ENCODE data around the gene IL3. TPM values are rescaled to one million over a fixed set of nuclear protein-coding genes. Genes with fewer than 3 reads are reported as not detected.
A peak's percentile ranks its signal among the peaks of the same experiment; 100 is the strongest.

The IL3 gene, protein sequence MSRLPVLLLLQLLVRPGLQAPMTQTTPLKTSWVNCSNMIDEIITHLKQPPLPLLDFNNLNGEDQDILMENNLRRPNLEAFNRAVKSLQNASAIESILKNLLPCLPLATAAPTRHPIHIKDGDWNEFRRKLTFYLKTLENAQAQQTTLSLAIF
- not detected for total RNA-seq
- polyA plus RNA-seq, result not detected
- long read RNA-seq, donor 1, result 0 reads
- long read RNA-seq, donor 2, result 0 reads
- long read RNA-seq, donor 3, result 0 reads
- long read RNA-seq, donor 4, result 0 reads
- long read RNA-seq, donor 5, result 0 reads
- long read RNA-seq, donor 6, result 0 reads
- long read RNA-seq, donor 7, result 0 reads
- long read RNA-seq, donor 8, result 0 reads
- long read RNA-seq, donor 9, result 0 reads
- long read RNA-seq, donor 10, result 0 reads

DNA sequence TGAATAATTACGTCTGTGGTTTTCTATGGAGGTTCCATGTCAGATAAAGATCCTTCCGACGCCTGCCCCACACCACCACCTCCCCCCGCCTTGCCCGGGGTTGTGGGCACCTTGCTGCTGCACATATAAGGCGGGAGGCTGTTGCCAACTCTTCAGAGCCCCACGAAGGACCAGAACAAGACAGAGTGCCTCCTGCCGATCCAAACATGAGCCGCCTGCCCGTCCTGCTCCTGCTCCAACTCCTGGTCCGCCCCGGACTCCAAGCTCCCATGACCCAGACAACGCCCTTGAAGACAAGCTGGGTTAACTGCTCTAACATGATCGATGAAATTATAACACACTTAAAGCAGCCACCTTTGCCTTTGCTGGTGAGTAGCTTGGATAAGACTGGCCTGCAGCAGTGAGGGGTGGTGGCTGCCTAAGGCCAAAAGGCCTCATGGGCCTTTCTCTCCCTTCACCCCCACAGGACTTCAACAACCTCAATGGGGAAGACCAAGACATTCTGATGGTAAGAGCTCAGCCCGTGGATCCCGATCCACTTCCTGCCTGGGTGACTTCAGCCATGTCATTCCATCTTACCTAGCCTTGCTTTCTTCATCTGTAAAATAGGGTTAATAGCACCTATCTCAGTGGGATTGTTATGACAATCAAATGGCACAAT is at the start of gene IL3:
TSS of gene IL3 (plus strand) at position 155 of the 661 bp plus-strand sequence. CDS start at position 207, 52 bp downstream.
- no peak within 1 kb of the TSS for H3K27ac ChIP-seq
- no peaks in the 10 kb centered on the region for H3K9me3 ChIP-seq
- DNase-seq, result no peak
- H3K27me3 ChIP-seq, result no peaks in the 10 kb centered on the region
- intact Hi-C loops (cut with DNase I; ENCODE audit: low total_unique reads), result loop anchor here (10.0 kb wide), 1 partner anchor 124 kb away; no protein-coding TSS in a partner anchor
- no peaks in the 10 kb centered on the region for H3K36me3 ChIP-seq
- 87 to 92% (median 89%) methylated on average over 16 of the region's 16 CpGs for WGBS, 5 donors
- peaks cover 0 to 6% (median 0%) of the 10 kb centered on the region in 4 donors for H3K4me1 ChIP-seq
- TF ChIP-seq, protein P1, sequence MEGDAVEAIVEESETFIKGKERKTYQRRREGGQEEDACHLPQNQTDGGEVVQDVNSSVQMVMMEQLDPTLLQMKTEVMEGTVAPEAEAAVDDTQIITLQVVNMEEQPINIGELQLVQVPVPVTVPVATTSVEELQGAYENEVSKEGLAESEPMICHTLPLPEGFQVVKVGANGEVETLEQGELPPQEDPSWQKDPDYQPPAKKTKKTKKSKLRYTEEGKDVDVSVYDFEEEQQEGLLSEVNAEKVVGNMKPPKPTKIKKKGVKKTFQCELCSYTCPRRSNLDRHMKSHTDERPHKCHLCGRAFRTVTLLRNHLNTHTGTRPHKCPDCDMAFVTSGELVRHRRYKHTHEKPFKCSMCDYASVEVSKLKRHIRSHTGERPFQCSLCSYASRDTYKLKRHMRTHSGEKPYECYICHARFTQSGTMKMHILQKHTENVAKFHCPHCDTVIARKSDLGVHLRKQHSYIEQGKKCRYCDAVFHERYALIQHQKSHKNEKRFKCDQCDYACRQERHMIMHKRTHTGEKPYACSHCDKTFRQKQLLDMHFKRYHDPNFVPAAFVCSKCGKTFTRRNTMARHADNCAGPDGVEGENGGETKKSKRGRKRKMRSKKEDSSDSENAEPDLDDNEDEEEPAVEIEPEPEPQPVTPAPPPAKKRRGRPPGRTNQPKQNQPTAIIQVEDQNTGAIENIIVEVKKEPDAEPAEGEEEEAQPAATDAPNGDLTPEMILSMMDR (IDR thresholded peaks at IDR 0.05), result no peak
- TF ChIP-seq POLR2AphosphoS5 (IDR thresholded peaks at IDR 0.05) (no peak), POLR2A (IDR thresholded peaks at IDR 0.05) (no peak), EP300 (IDR thresholded peaks at IDR 0.05) (no peak)
- H3K4me3 ChIP-seq, result no peak within 1 kb of the TSS

DNA sequence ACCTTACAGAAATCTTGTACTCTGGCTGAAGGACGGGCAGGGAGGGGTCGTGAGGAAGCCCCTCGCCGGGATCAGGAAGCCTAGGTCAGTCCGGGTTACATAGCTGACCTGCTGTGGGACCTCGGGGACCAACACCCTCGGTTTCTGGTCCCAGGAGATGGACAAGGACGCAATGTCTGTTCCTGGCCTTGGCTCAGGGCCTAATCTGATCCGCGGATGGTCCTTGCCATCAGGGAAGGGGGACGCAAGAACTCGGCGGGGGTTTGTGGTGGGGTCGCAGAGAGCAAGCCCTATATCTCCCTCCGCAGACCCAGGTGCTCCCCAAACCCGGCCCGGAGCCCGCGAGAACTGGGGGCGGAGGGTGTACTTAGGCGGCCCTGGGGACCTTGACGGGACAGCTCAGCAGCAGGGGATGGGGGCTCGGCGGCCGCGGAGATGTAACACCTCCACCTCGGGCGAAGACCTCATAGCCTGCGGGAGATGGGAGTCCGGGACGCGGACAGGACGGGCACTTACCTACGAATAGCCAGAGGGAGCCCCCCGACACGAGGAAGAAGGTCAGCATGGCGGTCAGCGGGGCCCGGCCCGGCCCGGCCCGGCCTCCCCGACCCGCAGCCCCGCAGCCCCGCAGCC is 49.4 kb upstream of the IL3 start:
- Histone ChIP-seq H3K4me1 (peaks cover 4 to 19% (median 12%) of the 10 kb centered on the region in 4 donors), H3K4me3 (peak overlapping the region; percentile 59 to 71 (median 66)), H3K27me3 (peaks cover 0 to 61% (median 28%) of the 10 kb centered on the region in 3 donors), H3K27ac (peak overlapping the region in 1 of 5 donors; percentile 34), H3K36me3 (no peaks in the 10 kb centered on the region), H3K9me3 (no peaks in the 10 kb centered on the region)
- WGBS, 5 donors, result 6 to 16% (median 8%) methylated on average over 7 to 46 of the region's 46 CpGs
- TF ChIP-seq, protein P1 (IDR thresholded peaks at IDR 0.05), result no peak
- TF ChIP-seq POLR2AphosphoS5 (IDR thresholded peaks at IDR 0.05) (no peak), POLR2A (IDR thresholded peaks at IDR 0.05) (no peak), EP300 (IDR thresholded peaks at IDR 0.05) (no peak)
- peak in 1 of 2 donors; percentile 22 for DNase-seq
- intact Hi-C loops (cut with DNase I; ENCODE audit: low total_unique reads), result no loop called here

DNA sequence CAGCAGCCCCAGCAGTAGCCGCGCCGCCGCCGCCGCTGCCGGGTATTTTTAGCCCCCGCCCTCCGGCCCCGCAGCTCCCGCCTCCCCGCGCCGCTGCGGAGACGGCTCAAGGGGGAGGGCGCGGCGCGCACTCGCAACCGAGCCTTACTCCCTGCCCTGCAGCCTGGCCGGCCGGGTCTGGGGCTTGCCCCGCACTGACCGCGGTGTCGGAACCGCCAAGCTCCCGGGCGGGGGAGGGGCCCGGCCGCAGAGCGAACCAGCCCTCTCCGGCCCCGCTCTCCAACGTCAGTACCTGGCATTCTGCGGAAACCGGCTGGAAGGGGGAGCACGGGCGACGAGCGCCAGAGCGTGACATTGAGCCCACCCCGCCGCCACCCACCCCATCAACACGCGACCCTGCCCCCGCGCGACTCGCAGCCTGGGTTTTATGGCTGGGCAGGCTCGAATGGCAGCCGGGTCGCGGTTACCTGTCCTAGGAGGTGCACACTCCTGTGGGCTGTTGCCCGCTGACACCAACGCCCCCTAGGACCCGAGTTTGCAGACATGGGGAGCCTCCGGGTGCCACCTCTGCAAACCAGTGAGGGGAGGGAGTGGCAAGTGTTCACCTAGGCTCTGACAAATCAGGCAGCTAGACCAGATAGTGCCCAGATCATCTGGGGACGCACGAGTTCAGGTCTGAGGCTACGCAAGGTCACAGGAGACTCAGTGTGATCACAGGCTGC is 48.7 kb upstream of the IL3 start, which contains the start of gene ACSL6:
TSS of gene ACSL6 (minus strand) at position 37 of the 722 bp plus-strand sequence. CDS start 105 bp downstream, outside the sequence.
- intact Hi-C loops (cut with DNase I; ENCODE audit: low total_unique reads), result no loop called here
- TF ChIP-seq EP300 (IDR thresholded peaks at IDR 0.05) (no peak), POLR2A (IDR thresholded peaks at IDR 0.05) (no peak)
- peaks cover 4 to 19% (median 12%) of the 10 kb centered on the region in 4 donors for H3K4me1 ChIP-seq
- H3K27me3 ChIP-seq, result peaks cover 0 to 64% (median 29%) of the 10 kb centered on the region in 3 donors
- H3K4me3 ChIP-seq, result peak within 1 kb of the TSS; percentile 59 to 71 (median 66)
- peak; percentile 51 to 72 for DNase-seq
- H3K27ac ChIP-seq, result peak within 1 kb of the TSS in 1 of 5 donors; percentile 34
- H3K36me3 ChIP-seq, result no peaks in the 10 kb centered on the region
- H3K9me3 ChIP-seq, result no peaks in the 10 kb centered on the region
- 3 to 29% (median 4%) methylated on average over 8 to 63 of the region's 63 CpGs for WGBS, 5 donors

DNA sequence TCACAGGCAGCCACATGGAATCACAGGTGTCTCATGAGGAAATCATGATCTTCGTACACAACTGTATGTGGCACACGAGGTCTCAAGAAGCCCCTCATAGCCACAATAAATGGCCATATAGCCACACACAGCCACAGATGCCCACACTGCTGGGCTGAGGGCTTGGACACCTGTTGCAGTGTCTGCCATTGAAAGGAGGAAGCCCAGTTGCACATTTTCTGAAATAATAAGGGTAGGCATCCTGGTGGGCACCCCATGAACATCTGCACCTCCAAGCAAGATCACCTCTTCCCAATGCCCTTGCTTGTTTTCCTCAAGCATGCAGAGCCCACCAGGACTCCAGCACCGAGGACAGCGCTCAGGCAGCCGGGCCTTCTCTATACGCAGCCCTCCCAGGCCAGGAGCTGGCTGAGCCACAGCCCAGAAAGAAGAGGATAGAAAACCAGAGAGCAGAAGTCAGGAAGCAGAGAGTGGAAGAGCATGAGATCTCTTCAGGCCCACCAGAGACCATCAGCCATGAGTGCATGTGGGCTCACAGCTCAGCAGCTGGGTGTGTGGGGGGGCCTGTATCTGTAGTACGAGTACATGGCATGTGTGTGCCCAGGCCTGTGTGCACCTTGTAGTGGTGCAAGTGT is 48.0 kb upstream of the IL3 start:
- peaks cover 0 to 71% (median 29%) of the 10 kb centered on the region in 3 donors for H3K27me3 ChIP-seq

More for the DNA sequence above, 48.0 kb upstream of the IL3 start:
- Histone ChIP-seq H3K4me3 (no peak overlapping the region), H3K36me3 (no peaks in the 10 kb centered on the region), H3K9me3 (no peaks in the 10 kb centered on the region), H3K4me1 (peaks cover 4 to 19% (median 12%) of the 10 kb centered on the region in 4 donors), H3K27ac (no peak overlapping the region)
- intact Hi-C loops (cut with DNase I; ENCODE audit: low total_unique reads), result no loop called here
- WGBS, 5 donors, result 38 to 49% (median 40%) methylated on average over 7 of the region's 7 CpGs
- DNase-seq, result peak; percentile 24 to 92
- TF ChIP-seq EP300 (IDR thresholded peaks at IDR 0.05) (no peak), POLR2A (IDR thresholded peaks at IDR 0.05) (no peak), POLR2AphosphoS5 (IDR thresholded peaks at IDR 0.05) (no peak)
- TF ChIP-seq, protein P1 (IDR thresholded peaks at IDR 0.05), result no peak
